ENCODE data around the gene NEGR1. TPM values are rescaled to one million over a fixed set of nuclear protein-coding genes. Genes with fewer than 3 reads are reported as not detected.

Gene NEGR1
- total and polyA plus RNA-seq, 9 of the 15 experiments (the other 6 are each of a cell fraction or from before 2014, with no cell fraction given) = not detected

GRCh38 chr1:72119491-72119890, 162.8 kb downstream of the NEGR1 start:
- in situ Hi-C loops (cut with MboI) = no loop called here
- intact Hi-C loops (cut with micrococcal nuclease) = no loop called here
- CTCF ChIA-PET (ENCODE audit: low intra/inter-chr PET ratio) = no interaction called here

More at GRCh38 chr1:72119491-72119890, 162.8 kb downstream of the NEGR1 start:
- no peaks in the 10 kb centered on the region for H3K4me1 ChIP-seq (replicated peaks in 1 of 2; ENCODE audit: control insufficient read depth in 2 of 2, insufficient read depth in 2 of 2, low read length in 2 of 2)
- no peaks in the 10 kb centered on the region for H3K27me3 ChIP-seq (ENCODE audit: control insufficient read depth in 2 of 2, insufficient read depth in 2 of 2, low read length in 2 of 2)
- no peaks in the 10 kb centered on the region for H3K79me2 ChIP-seq (ENCODE audit: control insufficient read depth, insufficient read depth, low read length)
- TF ChIP-seq NR2F6 (CRISPR knock-in tag; IDR thresholded peaks at IDR 0.05) (no peak), RBM22 (IDR thresholded peaks at IDR 0.05; ENCODE audit: low read depth, low read length, poor library complexity, severe bottlenecking) (no peak), TFE3 (CRISPR knock-in tag; IDR thresholded peaks at IDR 0.05) (no peak), RBM14 (IDR thresholded peaks at IDR 0.05; ENCODE audit: borderline replicate concordance, insufficient read depth, low read depth, low read length) (no peak), ZKSCAN3 (CRISPR knock-in tag; IDR thresholded peaks at IDR 0.05) (no peak), ZNF668 (CRISPR knock-in tag; IDR thresholded peaks at IDR 0.05) (no peak), FOXJ2 (tag; IDR thresholded peaks at IDR 0.05) (no peak)
- no peak overlapping the region for H3K4me3 ChIP-seq
- no TSS peak for BruUV-seq (replicated peaks)
- H3K27ac ChIP-seq (ENCODE audit: extremely low read depth, low read depth, low read length) = no peak overlapping the region
- no peak overlapping the region for H3K9ac ChIP-seq (ENCODE audit: insufficient read depth in 1 of 2, low read depth in 2 of 2, low read length in 2 of 2)
- 0% methylated on average over 1 of the region's 1 CpG for WGBS (ENCODE audit: insufficient coverage, low coverage, missing lambda C conversion rate)
- no peaks in the 10 kb centered on the region for H3K9me3 ChIP-seq (replicated peaks; ENCODE audit: control insufficient read depth, insufficient read depth, low read depth, low read length)
- FAIRE-seq (no peak), ATAC-seq (no peak), DNase-seq (ENCODE audit: extremely low read depth in 1 of 4, low spot score in 3 of 4) (no peak)
- H2AFZ ChIP-seq (ENCODE audit: low read depth, low read length) = no peak overlapping the region
- no peaks in the 10 kb centered on the region for H3K9me1 ChIP-seq (ENCODE audit: control insufficient read depth, insufficient read depth, low read length)
- no peak overlapping the region for H3K4me2 ChIP-seq (ENCODE audit: insufficient read depth, low read length)
- H3K36me3 ChIP-seq (ENCODE audit: control insufficient read depth, insufficient read depth, low read length) = no peaks in the 10 kb centered on the region
- no peaks in the 10 kb centered on the region for H4K20me1 ChIP-seq (replicated peaks; ENCODE audit: control insufficient read depth, insufficient read depth, low read length)
- POLR2A ChIA-PET = no interaction called here
